ENCODE data around the gene FABP1. TPM values are rescaled to one million over a fixed set of nuclear protein-coding genes. Genes with fewer than 3 reads are reported as not detected.

The FABP1 gene
- polyA plus RNA-seq, 3 donors, result 15.0 to 33.2 (median 28.4) TPM

GRCh38 chr2:88146590-88146989, 18.7 kb upstream of the FABP1 start:
- no peak for DNase-seq (ENCODE audit: extremely low read depth in 1 of 11, low read depth in 9 of 11, low spot score in 4 of 11)

- no peak for DNase-seq (ENCODE audit: extremely low read depth in 1 of 11, low read depth in 9 of 11, low spot score in 4 of 11)
Observed at GRCh38 chr2:88144914-88145497, 17.1 kb upstream of the FABP1 start.

DNA sequence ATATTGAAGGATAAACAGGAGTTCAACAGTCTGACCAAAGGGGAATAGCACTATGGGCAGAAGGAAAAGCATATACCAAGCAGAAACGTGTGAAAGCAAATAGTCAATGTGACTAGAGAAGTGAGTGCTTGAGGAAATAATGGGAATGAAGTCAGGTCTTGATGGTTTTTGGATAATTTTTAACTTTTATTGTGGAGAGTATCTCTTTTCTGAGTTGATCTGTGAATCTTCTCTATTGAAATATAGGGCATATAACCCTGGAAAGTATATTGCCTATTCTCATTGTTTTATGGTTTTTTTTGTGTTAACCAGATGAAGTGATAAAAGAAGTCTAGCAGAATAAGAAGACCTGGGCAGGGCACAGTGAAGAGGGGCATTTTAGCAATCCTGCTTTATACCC, 16.4 kb upstream of the FABP1 start:
- DNase-seq (ENCODE audit: extremely low read depth in 1 of 11, low read depth in 9 of 11, low spot score in 4 of 11), result no peak

GRCh38 chr2:88141952-88142351, 14.1 kb upstream of the FABP1 start:
- DNase-seq (ENCODE audit: extremely low read depth in 1 of 11, low read depth in 9 of 11, low spot score in 4 of 11), result no peak

GRCh38 chr2:88139804-88140203, 11.9 kb upstream of the FABP1 start:
- DNase-seq (ENCODE audit: extremely low read depth in 1 of 11, low read depth in 9 of 11, low spot score in 4 of 11), result no peak

DNA sequence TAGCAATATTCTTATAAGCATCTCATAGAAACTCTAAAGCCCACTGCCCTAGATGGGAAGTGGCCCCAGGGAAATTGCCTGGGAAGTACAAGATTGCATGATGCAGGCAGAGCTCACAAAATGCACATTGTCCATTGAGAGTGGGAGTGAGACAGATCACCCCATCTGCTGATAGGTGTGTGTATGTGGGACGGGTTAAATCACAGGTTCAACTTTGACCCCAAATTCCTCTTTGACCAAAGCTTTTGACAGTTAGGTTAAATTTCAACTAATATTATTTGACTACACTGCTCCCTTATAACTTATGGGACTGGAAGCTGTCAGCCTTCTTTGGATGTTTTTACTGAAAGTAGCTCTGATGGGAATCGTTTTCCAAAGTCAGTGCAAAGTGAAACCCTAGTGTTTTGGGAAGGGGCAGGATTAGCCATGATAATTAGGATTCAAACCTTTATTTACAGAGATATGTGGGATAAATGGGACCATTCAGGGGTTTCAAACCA, 11.4 kb upstream of the FABP1 start:
- DNase-seq (ENCODE audit: extremely low read depth in 1 of 11, low read depth in 9 of 11, low spot score in 4 of 11), result no peak

DNA sequence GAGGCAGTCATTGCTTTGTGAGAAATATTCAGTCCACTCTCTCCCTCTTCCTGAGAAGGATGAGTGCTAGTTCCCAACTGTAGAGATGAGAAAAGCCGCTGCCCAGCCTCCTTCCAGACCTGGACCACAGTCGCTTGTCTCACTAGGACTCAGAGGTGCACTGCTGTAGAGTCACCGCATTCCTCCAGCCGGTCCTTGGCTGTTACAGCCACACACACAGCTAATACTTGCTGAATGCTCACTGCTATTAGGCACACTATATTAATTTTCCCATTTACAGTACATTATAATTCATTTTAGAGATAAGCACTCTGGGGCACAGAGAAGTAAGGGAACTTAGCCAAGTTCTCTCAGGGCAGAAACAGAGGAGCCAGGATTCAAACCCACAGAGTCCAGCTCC, 10.0 kb upstream of the FABP1 start:
- DNase-seq (ENCODE audit: extremely low read depth in 1 of 11, low read depth in 9 of 11, low spot score in 4 of 11), result no peak

- DNase-seq (ENCODE audit: extremely low read depth in 1 of 11, low read depth in 9 of 11, low spot score in 4 of 11), result no peak
Observed at GRCh38 chr2:88136817-88137216, 9.0 kb upstream of the FABP1 start.

DNA sequence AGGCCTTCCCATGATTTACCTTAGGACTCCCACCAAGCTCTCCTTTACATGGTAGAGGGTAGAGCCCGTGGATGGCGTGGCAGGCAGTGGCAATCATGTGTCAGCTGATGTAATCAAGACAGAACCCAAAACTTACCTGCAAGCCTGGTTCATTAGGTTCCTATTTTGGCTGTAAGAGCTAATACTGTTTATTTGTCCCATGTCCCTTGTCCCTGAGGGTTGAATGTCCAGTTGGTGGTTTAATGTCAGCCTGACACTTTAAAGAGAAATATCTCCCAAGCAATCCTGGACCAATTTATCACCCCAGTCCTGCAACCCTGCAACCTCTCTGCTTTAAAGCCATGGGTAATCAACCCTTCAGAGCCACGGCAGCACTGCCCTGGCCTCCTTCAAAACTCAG, 6.0 kb upstream of the FABP1 start:
- no peak for DNase-seq (ENCODE audit: extremely low read depth in 1 of 11, low read depth in 9 of 11, low spot score in 4 of 11)

GRCh38 chr2:88131999-88132368, 4.1 kb upstream of the FABP1 start:
- no peak for DNase-seq (ENCODE audit: extremely low read depth in 1 of 11, low read depth in 9 of 11, low spot score in 4 of 11)

GRCh38 chr2:88131201-88131998, 3.5 kb upstream of the FABP1 start:
- DNase-seq (ENCODE audit: extremely low read depth in 1 of 11, low read depth in 9 of 11, low spot score in 4 of 11), result no peak

- no peak for DNase-seq (ENCODE audit: extremely low read depth in 1 of 11, low read depth in 9 of 11, low spot score in 4 of 11)
Observed at GRCh38 chr2:88129313-88129959, 1.6 kb upstream of the FABP1 start.

GRCh38 chr2:88128654-88129312, 921 bp upstream of the FABP1 start:
- DNase-seq (ENCODE audit: extremely low read depth in 1 of 11, low read depth in 9 of 11, low spot score in 4 of 11), result no peak

GRCh38 chr2:88127638-88127887, 299 bp downstream of the FABP1 start:
- no peak for DNase-seq (ENCODE audit: extremely low read depth in 1 of 11, low read depth in 9 of 11, low spot score in 4 of 11)

DNA sequence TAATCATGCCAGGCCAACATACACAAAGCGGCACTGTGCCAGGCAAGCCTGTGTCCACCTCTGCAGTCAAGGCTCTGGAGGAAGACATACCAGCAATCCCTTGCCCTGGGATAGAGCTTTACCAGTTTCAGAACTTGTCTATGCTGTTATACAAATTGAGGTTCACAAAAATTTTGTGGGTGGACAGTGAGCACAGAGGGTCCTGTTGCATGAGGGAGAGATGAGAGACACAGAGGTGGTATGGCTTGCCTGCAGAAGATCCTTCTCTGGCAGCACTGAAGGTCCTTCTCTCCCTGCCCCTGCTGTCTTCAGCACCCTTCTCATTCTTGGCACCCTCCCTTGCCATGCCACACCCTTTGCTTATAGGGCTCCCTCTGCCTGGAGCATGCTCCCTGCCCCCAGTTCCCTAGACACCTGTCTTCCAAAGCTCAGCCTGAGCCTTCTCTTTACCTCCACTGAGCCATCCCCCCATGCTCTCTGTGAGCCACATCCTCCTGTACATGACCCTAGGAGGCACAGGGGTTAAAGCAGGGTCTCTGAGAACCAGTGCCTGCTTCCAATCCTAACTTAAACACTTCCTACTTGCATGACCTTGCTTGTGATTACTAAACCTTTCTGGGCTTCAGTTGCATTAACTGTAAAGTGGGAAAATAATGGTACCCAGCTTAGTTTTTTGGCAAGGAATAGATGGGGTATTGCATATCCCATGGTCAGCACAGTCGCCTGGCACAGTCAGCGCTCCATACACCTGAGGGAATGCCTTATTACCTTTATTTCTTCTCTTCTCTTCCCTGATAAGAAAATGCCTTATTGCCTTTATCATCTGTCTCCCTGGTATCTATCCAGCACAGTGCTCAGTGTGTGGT, 857 bp downstream of the FABP1 start:
- no peak for DNase-seq (ENCODE audit: extremely low read depth in 1 of 11, low read depth in 9 of 11, low spot score in 4 of 11)

- DNase-seq (ENCODE audit: extremely low read depth in 1 of 11, low read depth in 9 of 11, low spot score in 4 of 11), result no peak
Observed at GRCh38 chr2:88125924-88126771, 1.7 kb downstream of the FABP1 start.

- no peak for DNase-seq (ENCODE audit: extremely low read depth in 1 of 11, low read depth in 9 of 11, low spot score in 4 of 11)
Observed at GRCh38 chr2:88125344-88125923, 2.4 kb downstream of the FABP1 start.

Measured in renal cortex interstitium (tissue), 11 donors.